Loucy (cell line): ENCODE measurements around the gene SCFD2.
A peak's percentile ranks its signal among the peaks of the same experiment; 100 is the strongest.
"Not testable (repeated sequence)": the region's sequence is repeated elsewhere in the genome, so short reads cannot be mapped to it uniquely, and the experiment has no call there.

Source experiments
- H2AFZ ChIP-seq: fragments of 200-600 bp; sonication (generic); 2 replicates; pipeline ENCODE4 v1.6.0; 2016; ENCODE audit warnings: antibody characterized with exemption, mild to moderate bottlenecking, low read length, moderate library complexity
- H3F3A ChIP-seq: fragments of 200-600 bp; 2 replicates; pipeline ENCODE4 v1.6.0; 2016; ENCODE audit warnings: antibody characterized with exemption, low read depth, mild to moderate bottlenecking
- H3K27me3 ChIP-seq: fragments of 200-600 bp; sonication (generic); 2 replicates; pipeline ENCODE4 v1.6.1; 2014; ENCODE audit warnings: low read length, mild to moderate bottlenecking; ENCODE audit not compliant: insufficient read depth, poor library complexity, severe bottlenecking
- H3K36me3 ChIP-seq: fragments of 200-600 bp; sonication (generic); 2 replicates; pipeline ENCODE4 v1.6.1; 2016; ENCODE audit warnings: low read length; ENCODE audit not compliant: insufficient read depth
- H3K4me1 ChIP-seq: fragments of 200-600 bp; sonication (generic); 2 replicates; pipeline ENCODE4 v1.5.1; 2014; ENCODE audit warnings: low read length, mild to moderate bottlenecking; ENCODE audit not compliant: insufficient read depth, poor library complexity, severe bottlenecking
- H3K4me2 ChIP-seq: fragments of 200-600 bp; sonication (generic); 2 replicates; pipeline ENCODE4 v1.6.0; 2014; ENCODE audit warnings: antibody characterized with exemption, low read length, low read depth, mild to moderate bottlenecking; ENCODE audit not compliant: poor library complexity, severe bottlenecking
- H3K4me3 ChIP-seq: fragments of 200-600 bp; sonication (generic); 2 replicates; pipeline ENCODE4 v1.5.1; 2014; ENCODE audit warnings: low read length, mild to moderate bottlenecking, mixed read lengths; ENCODE audit not compliant: poor library complexity, severe bottlenecking
- H3K79me2 ChIP-seq: fragments of 200-600 bp; sonication (generic); 2 replicates; pipeline ENCODE4 v1.6.1; 2014; ENCODE audit warnings: low read length; ENCODE audit not compliant: insufficient read depth
- H3K9ac ChIP-seq: fragments of 200-600 bp; sonication (generic); 2 replicates; pipeline ENCODE4 v1.6.0; 2014; ENCODE audit warnings: mild to moderate bottlenecking, low read depth, low read length, moderate library complexity; ENCODE audit not compliant: poor library complexity, severe bottlenecking
- H3K9me2 ChIP-seq: fragments of 200-600 bp; sonication (generic); replicated peaks from 2 replicates; pipeline ENCODE4 v1.6.1; 2016; ENCODE audit warnings: low read depth, low read length, mixed read lengths
- H3K9me3 ChIP-seq: fragments of 200-600 bp; sonication (generic); 2 replicates; pipeline ENCODE4 v1.6.1; 2014; ENCODE audit warnings: mild to moderate bottlenecking, antibody characterized with exemption, low read length, low read depth; ENCODE audit not compliant: insufficient read depth
- H4K20me1 ChIP-seq: fragments of 200-600 bp; sonication (generic); 2 replicates; pipeline ENCODE4 v1.6.0; 2014; ENCODE audit warnings: antibody characterized with exemption, low read length, mild to moderate bottlenecking; ENCODE audit not compliant: insufficient read depth, poor library complexity, severe bottlenecking
- CTCF ChIP-seq: fragments of 200-600 bp; sonication (generic); conservative IDR thresholded peaks from 2 replicates; pipeline ENCODE4 v1.5.1; 2014; ENCODE audit warnings: mild to moderate bottlenecking, antibody characterized with exemption, low read length
- EZH2phosphoT487 ChIP-seq: fragments of 200-600 bp; IDR thresholded peaks from 2 replicates; pipeline ENCODE4 v1.6.1; 2018; ENCODE audit warnings: antibody characterized with exemption, mild to moderate bottlenecking, moderate library complexity, borderline replicate concordance

SCFD2 gene

GRCh38 chr4:53365486-53366300, at the start of gene SCFD2:
SCFD2 (minus strand) TSS chr4:53366061.
- H3K27me3 ChIP-seq: no peaks in the 10 kb centered on the region
- peaks cover 35% of the 10 kb centered on the region for H3K4me1 ChIP-seq
- no peaks in the 10 kb centered on the region for H3K36me3 ChIP-seq
- H3K79me2 ChIP-seq: peaks cover 39% of the 10 kb centered on the region
- H3K9ac ChIP-seq: peak within 1 kb of the TSS; percentile 74
- no peak for TF ChIP-seq CTCF
- TF ChIP-seq EZH2phosphoT487: no peak
- no peaks in the 10 kb centered on the region for H3K9me3 ChIP-seq
- H3K4me3 ChIP-seq: peak within 1 kb of the TSS; percentile 98
- H2AFZ ChIP-seq: peak within 1 kb of the TSS; percentile 96
- H3F3A ChIP-seq: no peaks in the 10 kb centered on the region
- H3K4me2 ChIP-seq: peak within 1 kb of the TSS; percentile 91
- peaks cover 5% of the 10 kb centered on the region for H4K20me1 ChIP-seq
- H3K9me2 ChIP-seq: no peaks in the 10 kb centered on the region

- not testable (repeated sequence) for H3K27me3 ChIP-seq, H3K4me2 ChIP-seq, H3K36me3 ChIP-seq, H3K9me3 ChIP-seq, H2AFZ ChIP-seq, H3F3A ChIP-seq, H3K9ac ChIP-seq, H3K4me3 ChIP-seq, H3K4me1 ChIP-seq, H3K9me2 ChIP-seq
- peaks cover 58% of the 10 kb centered on the region for H3K79me2 ChIP-seq
- peaks cover 40% of the 10 kb centered on the region for H4K20me1 ChIP-seq
Measured at GRCh38 chr4:53409479-53409878, 43.6 kb upstream of the SCFD2 start.

GRCh38 chr4:53380221-53380620, 14.4 kb upstream of the SCFD2 start:
- Histone ChIP-seq H3K4me2 (peak overlapping the region; percentile 97), H3K27me3 (no peaks in the 10 kb centered on the region), H3K4me3 (peak overlapping the region; percentile 98)

More at GRCh38 chr4:53380221-53380620, 14.4 kb upstream of the SCFD2 start:
- Histone ChIP-seq H3K4me1 (peaks cover 53% of the 10 kb centered on the region), H3K9ac (peak overlapping the region; percentile 95), H3K36me3 (peaks cover 25% of the 10 kb centered on the region), H3K9me3 (no peaks in the 10 kb centered on the region), H3F3A (no peaks in the 10 kb centered on the region), H4K20me1 (peaks cover 68% of the 10 kb centered on the region), H2AFZ (no peak overlapping the region), H3K79me2 (peaks cover 73% of the 10 kb centered on the region), H3K9me2 (no peaks in the 10 kb centered on the region)
- TF ChIP-seq EZH2phosphoT487: no peak
- TF ChIP-seq CTCF: no peak
